HG03025 (cell line): ENCODE results near the gene PRIM2.
"Not testable (repeated sequence)": the region's sequence is repeated elsewhere in the genome, so short reads cannot be mapped to it uniquely, and the experiment has no call there.

Experiments used
- ATAC-seq: cut with Tn5 transposase; IDR thresholded peaks from one replicate; pipeline ENCODE4 v1.9.1; 2021; ENCODE audit warnings: mild to moderate bottlenecking, moderate library complexity; ENCODE audit not compliant: unreplicated experiment, low FRiP score

The PRIM2 gene

DNA sequence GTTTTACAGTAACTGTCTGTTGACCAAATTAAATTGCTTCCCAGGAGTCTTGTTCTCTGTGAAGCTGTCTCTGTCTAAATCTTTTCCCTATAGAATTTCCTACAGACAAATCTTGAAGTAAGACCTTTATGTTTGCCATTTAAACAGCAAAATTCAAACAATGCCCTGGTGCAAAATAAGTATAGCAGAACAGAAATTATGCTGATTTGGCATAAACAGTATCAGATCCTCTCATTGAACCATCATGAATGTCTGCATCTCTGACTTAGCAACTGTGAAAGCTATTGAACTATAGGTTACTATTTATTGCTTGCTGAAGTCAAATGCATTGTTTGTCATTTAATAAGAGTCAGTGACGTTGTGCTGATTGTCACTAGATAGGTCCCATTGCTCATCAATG is 123.3 kb downstream of the PRIM2 start:
- ATAC-seq: not testable (repeated sequence)

DNA sequence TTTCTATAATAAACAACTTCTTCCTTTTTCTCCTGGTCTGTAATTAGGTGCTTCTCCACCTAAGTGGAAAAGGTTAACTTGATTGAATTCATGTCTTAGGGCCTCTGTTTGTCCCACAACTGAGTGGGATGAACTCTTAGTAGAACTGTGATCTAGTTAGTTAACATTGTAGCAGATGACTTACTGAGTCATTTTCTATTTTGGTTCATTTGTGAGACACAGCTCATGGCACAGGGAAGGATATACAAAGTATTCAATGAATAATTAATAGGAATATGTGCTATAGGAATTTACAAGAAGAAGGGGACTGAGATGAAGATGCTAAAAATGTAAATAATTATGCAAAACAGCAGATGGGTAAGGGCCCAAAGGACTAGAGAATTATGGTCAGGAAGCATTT is 124.7 kb downstream of the PRIM2 start:
- ATAC-seq: not testable (repeated sequence)

DNA sequence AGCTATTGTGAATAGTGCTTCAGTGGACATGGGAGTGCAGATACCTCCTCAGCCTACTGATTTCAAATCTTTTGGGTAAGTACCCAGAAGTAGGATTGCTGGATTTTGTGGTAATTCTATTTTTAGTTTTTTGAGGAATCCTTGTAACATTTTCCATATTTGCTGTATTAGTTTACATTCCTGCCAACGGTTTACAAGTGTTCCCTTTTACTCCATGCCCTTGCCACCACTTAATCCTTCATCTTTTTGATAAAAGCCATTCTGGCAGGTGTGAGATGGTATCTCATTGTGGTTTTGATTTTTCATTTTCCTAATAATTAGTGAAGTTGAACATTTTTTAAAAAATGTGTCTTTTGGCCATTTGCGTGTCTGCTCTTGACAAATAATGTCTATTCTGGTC is 125.8 kb downstream of the PRIM2 start:
- ATAC-seq: not testable (repeated sequence)

DNA sequence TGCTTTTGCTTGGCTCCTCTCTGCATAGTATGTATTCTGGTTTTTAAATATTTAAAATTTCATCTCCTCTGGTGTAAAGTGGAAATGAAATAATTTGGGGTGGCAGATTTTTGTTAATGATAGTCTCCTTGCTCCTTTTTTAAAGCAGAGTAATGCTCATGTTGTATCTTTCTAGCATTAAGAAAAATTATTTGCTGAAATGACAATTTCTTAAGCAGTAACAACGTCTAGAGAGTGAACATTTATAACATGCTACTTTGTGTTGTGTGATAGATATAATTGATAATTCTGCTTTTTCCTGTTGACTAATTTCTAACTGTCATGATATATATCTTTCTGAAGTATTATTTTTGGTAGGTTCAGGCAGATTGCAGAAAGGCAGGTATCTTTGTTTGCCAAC is 127.4 kb downstream of the PRIM2 start:
- ATAC-seq: not testable (repeated sequence)

DNA sequence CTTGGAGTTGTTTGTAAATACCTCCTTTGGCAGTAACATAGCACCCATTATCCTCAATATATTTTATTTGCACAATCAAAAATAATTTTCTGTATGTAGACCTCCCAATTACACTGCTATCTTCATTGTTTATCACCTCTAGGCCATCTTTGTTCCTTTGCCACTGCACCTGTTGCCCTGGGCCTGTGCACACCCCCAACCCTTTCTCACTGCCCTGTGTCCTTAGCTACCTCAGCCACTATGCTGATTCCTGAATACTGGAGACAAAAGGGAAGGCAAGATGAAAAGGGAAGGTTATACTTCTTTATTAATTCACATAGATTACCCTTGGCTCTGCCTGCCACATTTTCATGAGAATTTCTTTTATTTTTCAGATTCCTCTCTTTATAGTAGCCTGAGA is 127.9 kb downstream of the PRIM2 start:
- not testable (repeated sequence) for ATAC-seq

DNA sequence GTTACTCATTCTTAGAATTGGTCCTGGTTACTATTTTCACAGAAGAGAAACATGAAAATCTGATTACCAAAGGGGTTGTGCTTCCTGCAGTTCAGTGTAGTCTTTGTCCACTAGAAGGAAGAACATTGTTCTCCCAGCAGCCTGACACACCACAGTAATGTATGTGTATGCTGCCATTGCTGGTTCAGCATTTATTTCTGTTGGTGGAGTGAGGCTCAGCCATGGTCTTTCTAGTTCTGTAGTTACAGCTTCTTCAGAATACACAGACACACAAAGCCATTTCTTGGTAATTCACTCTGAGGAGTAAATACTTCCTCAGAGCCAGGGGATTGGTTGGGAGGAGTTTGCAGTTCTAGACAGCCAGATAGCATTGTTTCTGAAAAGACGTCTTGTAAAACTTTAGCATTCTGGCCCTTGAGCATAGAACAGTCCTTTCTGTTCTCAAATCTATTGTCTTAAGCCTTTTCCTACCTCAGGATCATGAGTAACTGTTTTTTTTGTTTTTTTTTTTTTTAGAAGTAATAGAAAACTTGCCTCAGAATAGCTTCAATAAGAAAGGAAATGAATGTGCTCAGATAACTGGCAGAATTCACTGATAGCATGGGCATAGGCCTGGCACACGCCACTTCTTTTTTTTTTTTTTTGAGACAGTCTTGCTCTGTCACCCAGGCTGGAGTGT is 128.5 kb downstream of the PRIM2 start:
- ATAC-seq: not testable (repeated sequence)

DNA sequence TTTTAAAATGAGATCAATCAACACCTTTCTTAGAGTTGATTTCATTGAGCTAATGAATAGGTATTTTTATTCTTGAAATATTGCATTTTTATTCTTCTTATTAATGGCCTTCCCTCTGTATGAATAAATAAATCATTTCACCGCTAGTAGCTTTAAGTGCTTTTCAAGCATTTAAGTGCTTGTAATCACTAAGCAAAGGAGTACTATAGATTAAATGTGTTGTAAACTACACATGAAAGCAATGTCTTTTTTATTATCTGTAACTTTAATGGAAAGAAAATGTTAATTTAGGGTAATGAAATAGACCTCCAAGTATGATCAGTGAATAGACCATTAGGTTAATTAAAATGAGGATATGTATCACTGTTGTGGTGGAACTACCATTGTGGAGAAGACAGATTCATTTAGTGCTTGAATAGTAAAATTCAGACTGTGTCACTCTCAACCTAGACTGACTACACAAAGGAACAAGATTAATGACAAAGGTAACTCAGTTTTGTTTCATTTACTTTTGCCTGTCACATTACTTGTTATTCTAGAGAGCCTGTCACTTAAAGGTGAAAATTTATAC is 132.2 kb downstream of the PRIM2 start:
- not testable (repeated sequence) for ATAC-seq

DNA sequence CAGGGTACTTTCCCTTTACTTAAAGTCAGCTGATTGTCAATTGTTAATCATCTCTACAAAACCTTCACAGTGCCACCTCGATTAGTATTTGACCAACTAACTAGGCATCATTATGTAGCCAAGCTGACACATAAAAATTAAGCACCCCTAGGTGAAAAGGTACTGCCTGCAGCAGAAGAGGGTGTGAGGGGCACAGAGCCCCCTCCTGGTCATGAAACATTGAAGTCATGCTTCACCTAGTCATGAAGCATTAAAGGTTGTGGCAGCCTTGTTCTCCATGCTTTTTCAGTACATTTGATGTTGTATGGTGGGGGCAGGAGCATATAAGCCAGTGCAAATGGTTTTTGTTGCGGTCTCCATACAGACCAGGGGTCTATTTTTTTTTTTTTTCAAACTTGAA is 142.4 kb downstream of the PRIM2 start:
- ATAC-seq: not testable (repeated sequence)

DNA sequence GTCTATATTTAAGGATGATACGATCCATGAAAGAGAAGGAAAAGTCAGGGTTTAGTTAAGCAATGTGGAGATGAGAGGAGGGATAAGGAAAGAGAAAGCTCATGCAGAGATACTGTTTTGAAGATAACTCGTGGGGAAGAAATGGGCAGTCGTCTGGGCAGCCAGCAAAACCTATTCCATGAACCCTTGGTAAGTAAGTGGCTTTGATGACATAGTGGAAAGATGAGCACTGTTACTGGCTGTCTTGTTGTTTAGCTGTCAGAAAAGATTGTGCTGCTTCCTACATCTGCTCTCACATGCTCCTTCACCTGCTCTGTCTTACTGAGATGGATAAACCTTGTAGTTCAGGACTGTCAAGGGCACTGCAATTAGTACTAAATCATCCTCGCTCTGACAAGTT is 143.6 kb downstream of the PRIM2 start:
- ATAC-seq: not testable (repeated sequence)

DNA sequence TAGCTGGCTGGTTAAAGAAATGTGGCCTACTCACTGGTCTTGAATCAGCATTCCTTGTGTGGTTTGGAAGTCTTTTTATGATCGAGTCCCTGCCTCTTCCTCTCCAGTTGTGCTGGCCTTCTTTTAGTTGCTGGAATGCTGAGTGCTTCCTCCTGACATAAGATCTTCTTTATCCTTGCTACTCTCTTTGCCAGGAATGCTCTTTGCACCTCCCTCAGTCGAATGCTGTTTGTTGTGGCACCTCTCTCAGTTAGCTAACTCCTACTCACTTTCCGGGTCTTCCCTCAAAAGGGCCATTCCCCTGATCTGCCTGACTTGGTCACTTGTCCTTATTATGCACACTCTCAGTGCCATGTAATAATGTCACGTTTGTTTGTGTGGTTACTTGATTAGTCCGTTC is 146.4 kb downstream of the PRIM2 start:
- not testable (repeated sequence) for ATAC-seq

DNA sequence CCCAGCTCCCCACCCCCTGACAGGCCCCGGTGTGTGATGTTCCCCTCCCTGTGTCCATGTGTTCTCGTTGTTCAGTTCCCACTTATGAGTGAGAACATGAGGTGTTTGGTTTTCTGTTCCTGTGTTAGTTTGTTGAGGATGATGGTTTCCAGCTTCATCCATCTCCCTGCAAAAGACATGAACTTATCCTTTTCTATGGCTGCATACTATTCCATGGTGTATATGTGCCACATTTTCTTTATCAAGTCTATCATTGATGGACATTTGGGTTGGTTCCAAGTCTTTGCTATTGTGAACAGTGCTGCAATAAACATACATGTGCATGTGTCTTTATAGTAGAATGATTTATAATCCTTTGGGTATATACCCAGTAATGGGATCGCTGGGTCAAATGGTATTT is 148.5 kb downstream of the PRIM2 start:
- ATAC-seq: not testable (repeated sequence)

DNA sequence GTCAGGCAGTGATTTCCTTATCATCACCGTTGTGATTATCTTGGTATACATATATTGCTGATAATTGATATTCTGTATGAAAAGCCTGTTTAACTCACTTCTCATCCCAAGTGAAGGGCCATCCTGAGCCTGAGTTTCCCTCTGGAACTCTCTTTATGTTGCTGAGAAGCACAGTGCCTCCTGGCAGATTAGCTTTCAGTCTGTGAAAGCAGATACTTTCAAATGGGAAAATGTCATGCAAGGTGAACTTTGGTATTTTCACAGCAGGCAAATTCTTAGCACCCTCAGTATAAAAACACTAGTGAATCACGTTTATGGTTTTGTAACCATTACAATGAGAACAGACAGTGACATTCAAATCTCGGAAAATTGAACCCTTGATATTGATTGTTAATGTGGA is 151.6 kb downstream of the PRIM2 start:
- ATAC-seq: no peak

DNA sequence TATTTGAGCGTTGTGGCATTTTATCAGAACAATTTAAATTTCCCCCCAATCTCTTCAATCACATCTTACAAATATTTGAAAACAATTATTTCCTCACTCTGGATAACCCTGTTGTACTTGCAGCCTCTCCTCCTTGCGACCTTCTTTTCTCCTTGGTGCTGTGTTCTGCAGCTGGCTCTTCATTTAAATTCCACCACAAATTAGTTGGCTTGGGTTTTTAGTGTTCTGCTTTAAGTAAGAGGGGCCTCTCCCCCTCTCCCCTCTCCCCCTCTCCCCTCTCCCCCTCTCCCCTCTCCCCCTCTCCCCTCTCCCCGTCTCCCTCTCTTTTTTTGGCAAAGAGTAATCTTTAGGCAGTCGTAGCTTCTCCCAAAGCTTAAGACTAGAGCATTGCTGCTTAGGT is 152.7 kb downstream of the PRIM2 start:
- not testable (repeated sequence) for ATAC-seq

DNA sequence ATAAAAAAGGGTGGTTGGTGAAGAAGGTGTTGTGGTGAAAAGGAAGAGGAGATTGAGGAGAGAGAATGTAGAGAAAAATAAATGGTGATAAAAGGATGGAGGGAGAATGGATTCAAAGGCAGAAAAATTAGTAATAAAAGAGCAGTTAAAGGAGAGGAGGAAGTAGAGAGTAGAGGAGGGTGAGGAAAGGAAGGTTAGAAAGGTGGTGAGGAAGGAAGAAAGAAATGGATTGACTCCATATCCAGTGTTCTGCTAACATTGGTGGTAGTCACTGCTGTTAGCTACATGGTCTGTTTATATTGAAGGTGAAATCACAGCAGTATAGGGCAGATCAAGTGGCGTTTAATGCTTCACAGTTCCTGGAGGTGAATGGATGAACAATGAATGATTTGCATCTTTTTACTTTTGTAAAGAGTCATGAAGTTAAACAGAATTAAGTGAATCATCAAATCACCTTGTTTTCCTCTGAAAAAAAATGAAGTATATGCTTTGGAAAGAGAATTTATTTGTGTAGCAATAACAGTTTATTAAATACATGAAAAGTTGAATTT is 154.0 kb downstream of the PRIM2 start:
- not testable (repeated sequence) for ATAC-seq

DNA sequence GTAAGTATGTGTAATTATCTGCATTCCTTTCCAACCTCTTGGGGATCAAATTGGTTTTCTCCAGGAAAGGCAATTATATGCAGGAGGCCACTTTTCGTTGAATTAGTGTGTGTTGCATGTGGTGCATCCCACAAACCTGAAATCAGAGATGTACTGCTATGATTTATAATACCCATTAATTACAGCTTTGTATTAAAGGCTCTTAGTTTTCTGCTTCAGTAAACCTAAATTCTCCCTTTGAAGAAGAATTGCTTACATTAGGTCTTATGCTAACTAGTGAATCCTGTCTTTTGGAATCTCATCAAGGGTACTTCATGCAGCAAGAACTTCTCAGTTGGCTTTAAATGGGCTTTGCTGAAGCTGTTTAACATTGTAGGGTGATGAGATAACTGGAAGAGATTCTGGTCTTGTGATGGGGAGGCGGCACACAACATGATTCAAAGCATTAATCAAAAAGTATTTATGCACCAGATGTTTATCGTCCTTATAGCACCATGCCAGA is 155.5 kb downstream of the PRIM2 start:
- not testable (repeated sequence) for ATAC-seq

DNA sequence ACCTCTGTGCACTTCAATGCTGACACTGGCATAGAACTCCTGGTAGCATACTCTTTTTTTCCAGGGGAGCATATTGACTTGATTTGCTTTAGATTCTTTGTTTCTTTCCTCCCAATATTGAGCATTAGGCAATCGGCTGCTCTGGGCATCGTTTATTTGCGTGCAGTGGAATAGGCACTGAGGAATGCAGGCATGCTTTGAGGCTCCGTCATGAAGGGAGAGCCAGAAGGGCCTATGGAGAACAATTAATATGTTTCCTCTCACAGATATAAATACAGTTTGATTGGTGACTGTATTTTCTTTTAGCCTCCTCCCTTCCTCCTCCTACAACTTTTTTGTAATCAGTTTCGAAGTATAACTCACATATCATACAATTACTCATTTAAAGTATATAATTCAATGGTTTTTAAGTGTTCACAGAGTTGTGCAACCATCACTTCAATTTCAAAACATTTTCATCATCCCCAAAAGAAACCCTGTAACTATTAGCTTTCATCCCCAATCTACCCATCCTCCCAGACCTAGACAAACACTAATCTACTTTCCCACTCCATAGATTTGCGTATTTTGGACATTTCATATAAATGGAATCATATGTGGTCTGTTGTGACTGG is 157.5 kb downstream of the PRIM2 start:
- ATAC-seq: not testable (repeated sequence)

DNA sequence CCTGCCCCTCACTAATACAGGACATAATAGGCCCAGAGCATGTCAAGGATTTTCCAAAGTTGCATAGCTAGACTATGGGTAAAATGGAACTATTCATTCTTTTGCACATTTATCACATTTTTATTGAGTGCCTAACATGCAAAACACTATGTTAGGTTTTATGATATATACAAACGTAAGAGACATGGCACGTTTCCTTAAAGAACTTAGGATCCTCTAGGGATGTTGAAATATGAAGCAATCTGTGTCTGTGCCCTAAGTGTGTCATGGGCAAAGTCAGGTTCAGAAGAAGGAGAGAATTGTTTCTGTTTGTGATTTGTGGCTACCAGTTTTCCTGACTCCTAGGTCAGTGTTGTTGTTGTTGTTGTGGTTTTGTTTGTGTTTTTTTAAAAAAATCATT is 158.2 kb downstream of the PRIM2 start:
- ATAC-seq: not testable (repeated sequence)

DNA sequence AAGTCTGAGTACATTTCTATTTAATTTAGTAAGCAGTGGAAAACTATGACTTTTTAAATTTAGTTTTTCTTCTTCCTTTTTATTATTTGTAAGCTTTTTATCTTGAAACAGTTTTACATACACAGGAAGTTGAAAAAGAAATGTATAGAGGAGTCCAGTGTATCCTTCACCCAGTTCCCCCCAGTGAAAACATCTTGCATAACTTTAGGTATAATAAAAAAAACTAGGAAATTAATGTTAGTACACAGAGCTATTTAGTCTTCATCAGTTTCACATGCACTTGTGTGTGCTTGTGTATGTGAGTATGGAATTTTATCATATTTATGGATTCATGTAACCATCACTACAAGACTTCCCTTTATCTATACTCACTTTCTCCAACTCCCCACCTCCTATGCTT is 162.8 kb downstream of the PRIM2 start:
- not testable (repeated sequence) for ATAC-seq

DNA sequence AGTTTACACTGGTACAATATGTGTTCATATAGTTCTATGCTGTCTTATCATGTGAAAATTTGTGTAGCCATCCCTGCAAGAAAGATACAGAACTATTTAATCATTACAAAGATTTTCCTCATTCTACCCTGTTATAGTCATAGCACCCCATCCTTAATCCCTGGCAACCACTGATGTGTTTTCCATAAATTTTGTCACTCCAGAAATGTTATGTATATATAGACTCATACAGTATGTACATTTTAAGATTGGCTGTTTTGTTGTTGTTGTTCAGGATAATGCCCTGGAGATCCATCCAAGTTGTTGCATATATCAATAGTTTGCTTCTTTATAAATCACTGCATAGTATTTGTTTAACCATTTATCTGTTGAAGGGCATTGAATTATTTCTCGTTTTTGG is 163.7 kb downstream of the PRIM2 start:
- ATAC-seq: not testable (repeated sequence)

DNA sequence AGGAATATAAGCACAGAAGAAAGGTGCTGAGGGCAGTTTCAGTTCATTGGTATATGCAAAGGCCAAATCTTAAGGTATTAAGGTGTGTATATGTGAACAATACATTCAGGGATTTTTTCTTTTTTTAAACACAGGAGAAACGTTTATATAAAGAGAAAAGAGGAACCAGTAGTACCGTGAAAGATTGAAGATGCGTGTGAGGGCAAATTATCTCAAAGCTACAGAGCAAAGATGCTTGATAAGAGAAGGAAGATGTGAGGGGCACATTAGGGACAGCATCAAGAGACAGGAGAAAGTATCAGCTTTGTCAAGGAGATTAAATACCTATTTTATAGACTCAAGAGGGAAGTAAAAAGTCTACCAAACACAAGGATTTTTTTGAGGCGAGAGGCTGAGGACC is 165.0 kb downstream of the PRIM2 start:
- ATAC-seq: not testable (repeated sequence)

DNA sequence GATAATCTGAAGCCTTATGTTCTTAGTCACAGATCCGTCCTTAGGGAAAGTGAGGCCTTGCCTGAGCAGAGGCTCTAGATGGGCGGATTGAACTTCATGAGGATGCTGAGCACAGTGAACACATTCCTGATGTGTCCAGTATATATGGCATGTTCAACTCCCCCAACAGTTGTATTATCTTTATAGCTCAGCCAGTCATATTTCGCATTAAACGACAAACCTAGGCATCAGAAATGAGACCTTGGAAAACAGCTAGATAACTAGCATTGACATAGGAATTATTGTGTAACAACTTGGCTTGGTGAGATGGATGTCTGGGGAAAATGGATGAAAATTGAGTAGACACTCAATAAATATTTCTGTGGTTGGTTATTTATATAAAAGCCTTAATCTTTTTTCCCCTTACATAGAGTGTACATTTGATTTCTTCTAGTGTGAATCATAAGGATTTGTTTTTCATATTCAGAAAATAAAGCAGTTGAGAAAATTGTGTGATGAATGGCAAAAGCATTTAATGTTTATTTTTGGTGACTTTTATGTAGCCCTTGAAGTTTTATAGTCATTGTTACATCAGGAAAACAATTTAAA is 169.2 kb downstream of the PRIM2 start:
- ATAC-seq: not testable (repeated sequence)
